ENCODE data around the gene FHIT. TPM values are rescaled to one million over a fixed set of nuclear protein-coding genes. Genes with fewer than 3 reads are reported as not detected.
"Not testable (repeated sequence)": the region's sequence is repeated elsewhere in the genome, so short reads cannot be mapped to it uniquely, and the experiment has no call there.

The FHIT gene
- total RNA-seq, 1 experiment from 2014 or later: not detected

DNA sequence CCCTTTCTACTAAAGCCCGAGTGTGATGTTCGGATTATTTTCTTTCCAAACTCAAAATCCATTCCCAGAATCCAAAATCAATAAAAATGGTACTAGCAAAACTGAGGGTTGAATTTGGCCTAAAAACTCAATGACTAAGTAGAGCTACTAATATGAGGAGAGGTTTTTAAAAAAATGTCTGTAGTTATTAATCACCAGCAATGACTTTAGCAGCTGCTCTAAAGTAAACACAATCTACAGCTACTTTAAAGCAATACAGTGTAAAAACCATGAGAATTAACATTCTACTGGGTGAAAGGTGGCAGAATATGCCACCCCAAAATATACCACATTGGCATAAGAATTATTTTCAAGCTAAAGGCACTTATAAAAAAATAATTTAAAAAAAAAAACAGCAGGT lies 23.5 kb downstream of the FHIT start:
- DNase-seq (ENCODE audit: low read depth): no peak

DNA sequence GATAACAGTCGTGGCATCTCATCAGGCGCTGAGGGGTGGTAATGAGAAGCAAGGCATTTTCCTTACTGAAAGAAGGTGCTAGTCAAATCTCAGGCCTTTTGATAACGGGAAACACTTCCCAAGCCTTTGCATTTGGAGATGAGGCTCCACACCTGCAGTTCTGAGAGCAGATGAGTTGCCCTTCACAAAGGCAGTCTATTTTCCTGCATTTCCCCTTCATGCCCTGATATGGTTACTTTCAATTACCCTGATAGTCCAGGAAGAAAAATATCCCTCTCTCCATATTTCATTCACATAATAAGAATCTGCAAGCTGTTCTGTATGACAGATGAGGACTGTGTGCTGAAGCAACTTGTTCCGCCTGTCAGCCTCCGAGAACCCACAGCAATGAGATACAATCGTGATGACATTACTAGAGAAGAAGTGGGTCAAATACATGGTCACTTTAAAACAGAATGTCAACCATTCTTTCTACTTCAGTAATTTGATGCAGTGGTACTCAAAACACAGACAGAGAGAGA lies 25.0 kb downstream of the FHIT start:
- no peak for DNase-seq (ENCODE audit: low read depth)

DNA sequence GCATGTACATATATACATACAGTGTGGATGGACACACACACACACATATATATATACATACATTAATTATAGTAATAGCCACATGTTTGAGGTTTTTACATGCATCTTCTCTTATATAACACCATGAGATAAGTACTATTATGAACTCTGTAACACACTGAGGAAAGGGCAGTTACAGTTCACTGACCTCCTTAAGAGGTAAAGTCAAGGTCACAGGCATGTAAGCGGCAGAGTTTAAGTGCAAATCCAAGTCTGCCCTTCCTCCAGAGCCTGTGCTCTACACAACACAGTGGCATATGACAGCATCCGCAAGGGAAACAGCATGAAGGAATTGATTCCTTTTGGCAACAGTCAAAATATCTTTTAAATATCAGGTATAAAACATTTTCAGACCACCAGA lies 26.4 kb downstream of the FHIT start:
- no peak for DNase-seq (ENCODE audit: low read depth)

DNA sequence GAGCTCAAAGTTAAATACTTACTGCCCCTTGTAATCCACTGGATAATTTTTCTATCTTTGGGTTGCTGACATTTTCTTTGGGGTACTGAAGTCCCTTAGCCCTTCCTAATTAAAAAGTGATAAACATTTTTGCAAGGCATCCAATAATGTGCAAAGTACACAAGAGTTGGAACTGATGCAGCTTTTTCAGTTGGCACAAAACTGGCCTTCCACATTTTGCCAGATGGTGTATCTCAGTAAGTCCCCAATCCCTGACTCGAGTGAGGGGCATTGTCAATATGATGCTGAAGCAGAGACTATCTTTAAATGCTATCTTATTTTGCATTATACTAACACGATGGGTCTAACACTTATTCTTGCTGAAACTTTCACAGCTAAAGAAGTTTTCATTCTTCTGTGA lies 27.8 kb downstream of the FHIT start:
- DNase-seq (ENCODE audit: low read depth): no peak

DNA sequence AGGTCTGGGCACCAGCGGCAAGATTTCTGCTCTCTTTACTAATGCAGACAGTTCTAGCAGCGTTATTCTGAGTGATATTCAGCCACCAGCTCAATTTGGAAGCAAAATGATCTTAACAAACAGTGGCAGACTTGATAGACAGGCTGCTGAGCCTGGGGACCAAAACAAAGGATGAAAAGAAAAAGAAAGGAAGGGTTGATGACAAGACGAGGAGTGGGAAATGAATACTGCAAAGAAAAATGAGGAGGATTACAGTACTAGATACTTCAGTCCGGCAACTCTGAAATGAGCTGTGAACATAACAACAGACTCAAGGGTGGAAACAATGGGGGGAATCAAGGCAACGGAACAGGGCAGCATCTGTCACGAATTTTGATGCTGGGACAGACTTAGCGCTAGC lies 28.8 kb downstream of the FHIT start:
- no peak for DNase-seq (ENCODE audit: low read depth)

DNA sequence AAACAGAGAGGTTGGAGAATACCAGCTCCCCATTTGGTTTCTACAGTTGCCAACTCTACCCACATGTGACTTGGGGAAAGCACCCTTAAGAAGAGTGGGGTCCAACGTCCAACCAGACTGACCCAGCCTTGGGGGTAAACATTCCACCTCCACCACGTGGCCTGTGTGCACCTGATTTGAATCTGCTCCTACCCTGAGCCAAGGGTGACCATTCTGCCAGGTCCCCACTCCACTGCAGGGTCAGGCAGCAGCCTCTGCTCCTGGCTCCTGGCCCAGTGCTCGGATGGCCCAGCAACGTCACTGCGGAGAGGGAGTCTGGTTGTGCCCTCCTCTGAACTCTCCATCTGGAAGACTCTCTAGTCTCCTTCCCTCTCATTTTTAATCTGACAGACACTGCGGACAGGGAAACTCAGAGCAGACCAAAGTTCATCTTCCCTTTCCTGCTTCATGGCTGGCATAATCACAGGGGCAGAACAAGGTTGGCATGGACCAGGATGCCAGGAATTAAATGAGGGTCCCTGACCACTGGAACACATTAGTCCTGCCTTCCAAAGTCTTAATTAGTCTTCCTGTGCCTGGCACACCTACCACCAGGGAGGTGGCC lies 29.4 kb downstream of the FHIT start:
- no peak for DNase-seq (ENCODE audit: low read depth)

DNA sequence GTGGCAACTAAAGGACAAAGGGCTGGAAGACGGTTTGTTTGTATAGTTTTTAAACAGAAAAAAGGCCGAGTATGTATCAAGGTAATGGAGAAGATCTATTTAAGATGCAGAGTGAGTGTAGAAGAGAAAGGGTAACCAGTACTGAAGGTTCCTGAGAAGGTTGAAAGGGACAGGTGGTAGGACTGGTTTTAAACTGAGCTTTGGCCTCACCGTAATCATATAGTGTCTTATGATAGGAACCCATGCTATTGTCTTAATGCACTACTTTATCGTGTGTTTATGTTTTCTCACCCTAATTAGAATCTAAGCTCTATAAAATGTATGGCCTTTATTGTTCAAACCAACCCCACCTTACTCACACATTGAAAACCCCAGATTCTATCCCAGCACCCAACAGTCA lies 32.7 kb downstream of the FHIT start:
- DNase-seq (ENCODE audit: low read depth): no peak

DNA sequence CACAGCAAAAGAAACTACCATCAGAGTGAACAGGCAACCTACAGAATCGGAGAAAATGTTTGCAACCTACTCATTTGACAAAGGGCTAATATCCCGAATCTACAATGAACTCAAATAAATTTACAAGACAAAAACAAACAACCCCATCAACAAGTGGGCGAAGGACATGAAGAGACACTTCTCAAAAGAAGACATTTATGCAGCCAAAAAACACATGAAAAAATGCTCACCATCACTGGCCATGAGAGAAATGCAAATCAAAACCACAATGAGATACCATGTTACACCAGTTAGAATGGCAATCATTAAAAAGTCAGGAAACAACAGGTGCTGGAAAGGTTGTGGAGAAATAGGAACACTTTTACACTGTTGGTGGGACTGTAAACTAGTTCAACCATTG lies 35.1 kb downstream of the FHIT start:
- DNase-seq (ENCODE audit: low read depth): not testable (repeated sequence)

DNA sequence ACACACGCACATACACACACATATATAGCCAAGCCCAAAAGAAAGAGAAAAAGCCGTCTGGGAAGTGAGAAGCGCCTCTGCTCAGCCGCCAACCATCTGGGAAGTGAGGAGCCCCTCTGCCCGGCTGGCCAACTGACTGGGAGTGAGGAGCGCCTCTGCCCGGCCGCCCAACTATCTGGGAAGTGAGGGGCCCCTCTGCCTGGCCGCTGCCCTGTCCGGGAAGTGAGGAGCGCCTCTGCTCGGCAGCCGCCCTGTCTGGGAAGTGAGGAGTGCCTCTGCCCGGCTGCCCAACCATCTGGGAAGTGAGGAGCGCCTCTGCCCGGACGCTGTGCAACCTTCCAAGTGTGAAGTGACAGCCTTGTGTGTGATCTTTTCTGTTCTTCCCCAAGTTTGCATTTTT lies 49.2 kb downstream of the FHIT start:
- no peak for DNase-seq (ENCODE audit: low read depth)

DNA sequence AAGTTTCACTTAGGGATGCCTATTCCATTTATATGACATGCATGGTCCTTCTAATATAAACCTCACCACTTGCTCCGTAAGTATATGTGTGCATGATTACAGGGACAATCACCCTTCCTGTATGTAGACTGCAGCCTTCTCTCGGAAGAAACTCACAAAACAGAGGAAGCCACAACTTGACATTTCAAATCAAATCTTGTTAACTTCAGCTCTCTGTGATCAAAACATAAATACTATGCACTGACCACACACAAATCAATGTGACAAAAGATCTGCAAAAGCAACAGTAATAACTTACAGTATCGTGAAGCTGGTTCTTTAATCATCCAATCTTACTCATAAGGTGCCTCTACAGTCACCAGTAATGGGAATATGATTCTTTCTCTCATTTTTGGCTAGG lies 50.2 kb downstream of the FHIT start:
- no peak for DNase-seq (ENCODE audit: low read depth)

DNA sequence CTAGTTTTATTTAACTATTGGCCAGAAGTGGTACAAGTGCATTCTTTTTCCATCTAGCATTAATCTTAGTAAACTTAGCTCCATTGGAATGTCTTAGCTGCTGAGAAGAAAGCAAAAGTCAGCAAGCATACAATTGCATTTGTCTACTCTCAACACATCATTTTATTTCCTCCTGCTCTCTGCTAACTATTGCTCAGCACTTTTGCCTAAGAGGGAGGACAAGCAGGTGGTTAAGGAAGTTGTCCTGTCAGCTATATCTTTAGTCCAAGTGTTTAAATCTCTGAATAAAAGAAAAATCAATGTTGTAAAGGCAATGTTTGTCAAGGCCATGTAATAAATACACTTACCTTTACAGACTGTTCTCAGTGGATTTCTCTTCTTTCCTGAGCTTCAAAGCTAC lies 51.0 kb downstream of the FHIT start:
- no peak for DNase-seq (ENCODE audit: low read depth)

DNA sequence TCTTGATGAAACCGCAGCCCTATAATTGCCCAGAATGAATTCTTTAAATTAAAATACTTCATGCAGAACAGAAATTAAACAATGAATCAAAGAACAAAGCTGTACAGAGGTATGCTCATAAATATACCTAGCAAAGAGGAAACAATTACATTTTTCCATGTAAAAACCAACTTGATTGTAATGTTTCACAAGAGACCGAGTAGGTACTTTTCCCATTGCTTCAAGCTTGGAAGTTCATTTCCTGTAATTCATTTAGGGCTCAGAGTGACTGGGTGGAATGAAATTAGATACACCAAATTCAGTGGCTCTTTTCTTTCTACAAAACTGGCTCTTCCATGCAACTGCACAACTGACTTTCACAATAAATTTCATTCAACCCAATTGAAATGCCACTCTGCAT lies 51.4 kb downstream of the FHIT start:
- DNase-seq (ENCODE audit: low read depth): no peak

DNA sequence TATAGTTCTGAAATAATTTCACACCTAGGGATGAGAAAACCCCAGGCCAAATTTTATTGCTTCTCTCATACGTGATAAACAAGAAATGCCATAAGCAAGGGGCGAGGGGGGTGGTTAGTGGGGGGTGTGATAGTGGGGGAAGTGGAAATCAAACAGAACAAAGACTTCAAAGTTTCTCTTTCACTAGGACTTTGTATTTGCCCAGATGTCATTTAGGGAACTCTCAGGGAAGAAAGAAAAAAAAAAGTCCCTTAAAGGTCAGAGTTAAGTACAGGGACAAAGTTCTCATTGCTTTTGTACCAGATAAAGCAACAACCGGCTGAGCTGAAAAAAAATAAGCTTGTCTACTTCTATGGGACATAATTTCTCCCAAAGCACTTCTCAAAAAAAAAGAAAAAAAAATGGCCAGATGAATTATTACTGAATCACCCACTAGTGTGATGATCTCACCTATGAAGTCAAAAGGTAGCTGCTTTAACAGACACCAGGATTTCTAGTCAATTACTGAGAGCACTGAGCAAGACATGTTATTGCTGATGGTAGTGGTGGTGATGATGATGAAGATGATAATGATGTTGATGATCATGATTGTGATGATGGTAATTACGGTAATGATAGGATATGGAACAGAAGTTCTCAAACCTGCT lies 56.2 kb downstream of the FHIT start:
- no peak for DNase-seq (ENCODE audit: low read depth)

DNA sequence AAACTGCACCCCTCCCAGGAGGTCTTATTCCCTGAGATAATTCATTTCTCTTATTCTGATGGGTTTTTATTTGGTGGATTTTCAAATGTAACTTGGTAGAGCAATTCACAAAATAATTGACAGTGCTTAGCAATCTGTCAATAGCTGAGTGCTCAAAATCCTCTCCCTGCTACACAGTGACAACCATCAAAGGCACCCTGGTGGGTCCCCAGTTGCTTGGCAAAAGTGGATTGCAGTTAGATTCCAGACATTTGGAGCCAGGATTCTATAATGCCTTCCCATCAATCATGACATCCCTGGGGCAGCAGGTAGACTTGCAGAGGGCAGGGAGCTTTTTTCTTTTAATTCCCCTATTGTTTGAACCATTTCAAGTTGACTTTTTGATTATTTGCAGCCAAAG lies 59.0 kb downstream of the FHIT start:
- DNase-seq (ENCODE audit: low read depth): no peak

DNA sequence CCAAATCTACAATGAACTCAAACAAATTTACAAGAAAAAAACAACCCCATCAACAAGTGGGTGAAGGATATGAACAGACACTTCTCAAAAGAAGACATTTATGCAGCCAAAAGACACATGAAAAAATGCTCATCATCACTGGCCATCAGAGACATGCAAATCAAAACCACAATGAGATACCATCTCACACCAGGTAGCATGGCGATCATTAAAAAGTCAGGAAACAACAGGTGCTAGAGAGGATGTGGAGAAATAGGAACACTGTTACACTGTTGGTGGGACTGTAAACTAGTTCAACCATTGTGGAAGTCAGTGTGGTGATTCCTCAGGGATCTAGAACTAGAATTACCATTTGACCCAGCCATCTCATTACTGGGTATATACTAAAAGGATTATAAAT lies 61.0 kb downstream of the FHIT start:
- not testable (repeated sequence) for DNase-seq (ENCODE audit: low read depth)

DNA sequence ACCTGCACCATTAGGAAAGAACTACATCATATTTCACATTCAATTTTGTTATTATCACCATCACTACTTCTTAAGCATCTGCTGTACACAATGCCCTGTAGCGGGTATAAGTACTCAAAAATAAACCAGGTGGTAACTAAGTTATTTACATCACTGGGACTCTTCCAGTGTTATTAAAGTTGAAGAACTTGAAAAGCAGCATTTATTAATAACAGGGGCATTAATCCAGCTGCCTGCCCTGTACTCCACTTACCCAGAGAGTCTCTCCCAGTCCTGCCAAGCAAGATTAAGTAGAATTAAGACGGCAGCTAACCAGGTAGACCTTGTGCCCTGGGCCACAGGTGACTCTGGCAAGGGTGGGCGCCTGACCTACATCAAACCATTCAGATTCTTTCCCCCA lies 65.2 kb downstream of the FHIT start:
- DNase-seq (ENCODE audit: low read depth): no peak

DNA sequence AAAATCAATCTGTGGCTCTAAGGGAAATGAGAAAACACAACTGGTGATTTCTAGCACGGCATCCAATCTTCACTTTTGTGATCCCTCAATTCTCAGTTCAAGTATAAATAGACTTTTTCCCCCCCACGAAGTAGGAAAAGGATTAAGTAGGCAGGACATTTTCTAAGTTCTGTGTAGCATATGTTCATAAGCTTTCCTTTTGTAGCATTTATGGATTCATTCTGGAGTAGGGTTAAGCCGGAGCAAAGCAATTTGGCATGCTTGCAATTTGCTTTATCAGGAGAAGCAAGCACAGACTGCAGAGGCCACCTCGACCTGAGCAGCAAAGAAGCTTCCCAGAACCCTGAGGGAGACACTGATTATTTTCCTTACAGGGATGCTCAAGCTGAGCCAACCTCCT lies 66.3 kb downstream of the FHIT start:
- DNase-seq (ENCODE audit: low read depth): no peak

DNA sequence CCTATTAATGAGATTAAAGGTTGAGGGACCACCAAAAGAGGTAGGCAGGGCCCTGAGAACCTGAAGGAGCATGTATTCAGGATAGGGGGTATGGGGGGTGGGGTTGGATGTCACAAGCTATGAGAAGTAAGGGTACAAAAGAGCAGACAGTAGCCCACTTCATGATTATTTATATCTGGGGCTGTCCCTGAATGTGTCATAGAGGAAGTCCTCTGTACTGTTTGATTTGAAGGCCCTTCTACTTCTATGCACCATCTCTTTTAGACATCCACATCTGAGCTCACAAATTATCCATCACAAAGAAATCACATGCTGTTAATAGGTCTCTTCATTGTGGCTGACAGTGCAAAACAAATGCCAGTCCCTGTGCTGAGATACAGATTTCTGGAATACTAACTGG lies 68.6 kb downstream of the FHIT start:
- DNase-seq (ENCODE audit: low read depth): no peak

DNA sequence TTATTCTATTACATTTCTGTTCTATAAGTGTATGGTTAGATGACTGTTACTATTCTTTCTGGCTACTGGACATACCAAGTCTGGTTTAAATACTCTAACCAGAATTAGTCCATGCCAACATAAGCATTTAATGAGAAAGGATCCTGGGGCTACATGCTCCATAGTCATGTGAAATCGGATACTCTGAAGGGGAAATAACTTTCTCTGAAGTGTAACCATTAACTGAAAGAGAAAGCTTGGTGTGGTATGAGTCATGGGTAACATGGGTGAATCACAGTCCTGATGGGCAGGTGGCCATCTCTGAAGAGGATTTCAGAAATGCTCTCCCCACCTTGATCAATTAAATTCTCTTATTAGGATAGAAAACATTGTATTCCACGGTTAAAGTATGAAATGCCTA lies 69.4 kb downstream of the FHIT start:
- DNase-seq (ENCODE audit: low read depth): peak; percentile 73

DNA sequence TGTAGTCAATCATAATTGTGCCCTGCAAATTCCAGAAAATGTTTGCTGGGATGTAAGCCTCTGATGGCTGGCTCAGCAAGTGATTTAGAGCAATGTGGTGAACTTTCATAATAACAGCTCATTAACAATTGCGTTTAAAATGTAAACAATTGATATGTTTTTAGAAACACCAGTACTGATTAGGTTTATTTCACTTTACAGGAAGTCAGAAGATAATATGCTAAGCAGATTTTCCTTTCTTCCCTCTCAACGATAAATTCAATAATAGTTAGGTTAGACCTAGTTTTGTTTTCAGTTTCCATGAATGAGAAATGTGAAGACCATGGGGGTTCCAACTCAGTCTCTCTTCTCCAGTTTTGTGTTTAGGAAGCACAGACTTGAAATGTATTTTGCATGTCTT lies 71.0 kb downstream of the FHIT start:
- no peak for DNase-seq (ENCODE audit: low read depth)

DNA sequence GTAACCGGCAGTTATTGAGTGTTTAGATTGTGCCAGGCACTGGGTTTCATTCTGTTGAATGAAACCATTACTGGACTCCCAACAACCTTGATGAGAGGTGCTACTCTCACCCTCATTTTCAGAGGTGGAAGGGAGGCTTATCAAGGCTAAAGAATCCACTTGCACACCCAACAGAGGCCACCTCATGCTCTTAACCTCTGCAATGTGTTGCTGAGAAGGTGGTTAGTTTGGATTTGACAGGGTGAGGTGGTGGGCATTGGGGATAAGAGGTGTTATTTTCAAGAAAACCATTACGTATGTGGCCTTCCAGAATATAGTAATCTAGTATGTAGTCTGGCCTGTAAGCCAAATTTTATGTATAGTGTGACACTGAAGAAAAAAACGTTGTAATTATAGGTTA lies 73.1 kb downstream of the FHIT start:
- no peak for DNase-seq (ENCODE audit: low read depth)

DNA sequence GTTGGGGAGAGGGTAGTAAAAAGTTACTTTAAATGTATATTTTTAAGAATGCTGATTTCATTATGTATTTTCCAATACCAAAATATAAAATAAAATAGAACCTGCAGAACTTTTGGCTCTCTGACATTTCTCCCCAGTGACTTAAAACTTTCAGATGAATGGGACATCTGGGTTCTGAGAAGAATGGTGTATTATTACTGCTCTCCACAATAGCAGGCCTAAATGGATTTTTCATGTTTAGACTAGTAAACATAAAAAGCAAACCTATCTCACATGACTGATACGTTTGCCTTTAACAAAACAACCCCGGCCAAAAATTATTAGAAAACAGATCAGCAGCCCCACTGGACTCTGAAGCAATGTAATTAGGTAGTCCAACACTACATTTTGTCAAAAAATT lies 73.8 kb downstream of the FHIT start:
- DNase-seq (ENCODE audit: low read depth): no peak

DNA sequence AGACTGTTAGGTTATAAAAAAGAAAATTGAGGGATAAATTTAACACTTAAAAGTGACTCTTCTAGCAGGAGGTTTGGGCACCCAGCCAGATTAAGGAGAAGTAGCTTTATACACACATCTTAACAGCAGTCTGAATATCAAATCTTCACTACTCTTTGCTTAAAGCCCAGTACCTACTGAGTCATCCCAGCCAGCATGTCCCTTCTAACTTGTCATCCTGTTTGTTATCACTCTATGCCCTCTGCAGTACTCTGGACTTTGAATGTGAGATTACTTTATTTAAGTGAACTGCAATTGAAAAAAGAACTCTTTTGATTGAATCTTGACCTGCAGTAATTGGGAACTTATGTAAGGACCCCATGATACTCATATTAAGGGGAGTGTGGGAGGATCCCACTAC lies 77.6 kb downstream of the FHIT start:
- no peak for DNase-seq (ENCODE audit: low read depth)

DNA sequence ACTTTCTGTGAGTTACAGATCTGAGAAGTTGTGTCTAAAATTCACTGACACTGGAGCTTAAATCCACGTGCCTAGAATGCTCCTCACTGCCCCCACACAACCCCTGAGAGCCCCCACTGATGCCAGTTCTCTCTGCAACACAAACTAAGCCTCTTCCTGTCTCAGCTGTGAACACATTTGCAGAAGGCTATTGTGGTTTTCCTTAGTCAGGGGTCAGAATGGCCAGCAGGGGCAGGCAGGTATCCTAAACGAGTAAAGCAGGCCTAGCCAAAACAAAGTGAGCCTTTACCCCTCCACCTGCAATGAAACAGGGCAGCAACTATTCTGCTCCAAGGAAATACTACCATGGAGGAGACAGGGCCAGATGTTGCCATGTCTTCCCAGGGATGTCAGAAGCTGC lies 78.6 kb downstream of the FHIT start:
- no peak for DNase-seq (ENCODE audit: low read depth)
